ENCODE results near the gene CAMK4.
A peak's percentile ranks its signal among the peaks of the same experiment; 100 is the strongest.

The CAMK4 gene

DNA sequence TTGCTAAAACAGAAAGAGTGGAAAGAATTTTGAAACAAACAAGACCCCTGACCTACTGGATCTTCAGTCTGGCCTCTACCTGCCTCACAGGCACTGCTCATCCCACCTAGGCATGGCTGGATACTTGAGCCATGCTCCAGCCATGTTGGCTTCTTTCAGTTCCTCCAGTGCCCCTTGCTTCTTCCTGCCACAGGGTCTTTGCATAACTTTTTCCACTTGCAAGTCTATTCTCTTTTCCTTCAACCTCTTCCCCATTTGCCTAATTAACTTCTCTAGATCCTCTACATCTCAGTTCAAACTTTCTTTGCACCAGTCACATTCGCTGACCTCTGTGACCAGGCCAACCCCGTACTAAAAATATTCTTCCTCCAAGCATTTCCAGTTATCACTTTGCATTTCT is 237.8 kb downstream of the CAMK4 start:
- no peak for TF ChIP-seq GATA2 (IDR thresholded peaks at IDR 0.05; ENCODE audit: low read depth, low read length)
- TF ChIP-seq GATA3 (IDR thresholded peaks at IDR 0.05; ENCODE audit: low read depth, low read length) = no peak

DNA sequence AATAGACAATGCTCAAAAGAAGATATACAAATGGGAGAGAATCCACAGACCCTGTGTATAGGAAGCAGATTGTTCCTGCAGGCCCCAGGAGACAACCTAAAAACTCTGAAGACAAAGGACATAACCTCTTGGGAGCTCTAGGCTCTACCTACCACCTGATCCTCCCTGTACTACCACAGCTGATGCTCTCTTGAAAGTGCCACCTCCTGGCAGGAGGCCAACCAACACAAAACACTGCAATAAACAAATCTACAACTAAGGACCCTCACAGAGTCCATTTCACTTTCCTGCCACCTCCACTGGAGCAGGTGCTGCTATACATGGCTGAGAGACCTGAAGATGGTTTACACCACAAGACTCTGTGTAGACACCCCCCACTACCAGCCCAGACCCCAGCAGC is 239.1 kb downstream of the CAMK4 start:
- TF ChIP-seq GATA2 (IDR thresholded peaks at IDR 0.05; ENCODE audit: low read depth, low read length) = no peak
- no peak for TF ChIP-seq GATA3 (IDR thresholded peaks at IDR 0.05; ENCODE audit: low read depth, low read length)

DNA sequence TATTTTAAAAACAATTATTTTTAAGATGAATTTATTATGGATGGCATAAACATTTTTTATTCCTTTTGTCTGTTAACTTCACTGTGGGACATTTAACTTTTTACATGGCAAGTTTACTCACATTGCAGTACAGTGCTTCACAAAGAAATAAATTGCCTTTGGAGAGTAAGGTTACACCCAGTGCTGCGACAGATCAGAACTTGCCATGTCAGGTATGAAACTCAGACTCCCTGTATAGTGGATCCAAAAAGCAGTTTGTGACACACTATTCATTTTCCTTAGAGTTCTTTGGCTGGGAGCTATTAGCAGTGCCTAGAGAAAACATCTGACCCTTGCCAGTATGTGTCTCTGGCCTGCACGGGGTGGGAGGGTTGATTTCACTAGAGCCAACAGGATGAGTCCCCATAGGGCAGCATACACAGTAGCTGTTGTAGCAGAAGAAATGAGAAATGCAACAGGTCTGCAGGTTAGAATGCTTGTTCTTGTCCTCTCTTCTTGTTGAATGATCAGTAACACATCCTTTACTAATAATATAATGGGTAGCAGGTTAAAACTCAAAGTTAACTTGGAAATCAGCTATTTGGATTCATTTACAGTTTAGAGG is 245.2 kb downstream of the CAMK4 start:
- TF ChIP-seq GATA3 (IDR thresholded peaks at IDR 0.05; ENCODE audit: low read depth, low read length) (no peak), GATA2 (IDR thresholded peaks at IDR 0.05; ENCODE audit: low read depth, low read length) (no peak)

DNA sequence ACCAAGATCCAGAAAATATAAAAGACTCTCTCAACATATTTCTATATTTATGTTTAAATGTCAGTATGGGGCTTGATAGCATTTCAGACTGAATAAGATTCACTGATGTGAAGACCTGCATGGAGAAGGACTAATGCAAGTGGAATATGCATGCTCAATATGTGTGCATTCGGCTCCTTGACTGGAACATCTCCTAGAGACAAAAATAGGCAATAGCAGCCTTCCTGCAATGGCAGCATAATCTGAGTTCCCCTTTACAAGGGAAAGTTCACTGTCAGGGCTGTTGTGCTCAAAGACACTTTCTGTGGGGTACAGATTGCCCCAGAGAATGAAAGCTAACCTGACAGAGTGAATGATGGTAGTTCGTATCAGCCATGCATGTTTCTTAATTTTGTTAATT is 245.7 kb downstream of the CAMK4 start:
- no peak for TF ChIP-seq GATA2 (IDR thresholded peaks at IDR 0.05; ENCODE audit: low read depth, low read length)
- no peak for TF ChIP-seq GATA3 (IDR thresholded peaks at IDR 0.05; ENCODE audit: low read depth, low read length)

DNA sequence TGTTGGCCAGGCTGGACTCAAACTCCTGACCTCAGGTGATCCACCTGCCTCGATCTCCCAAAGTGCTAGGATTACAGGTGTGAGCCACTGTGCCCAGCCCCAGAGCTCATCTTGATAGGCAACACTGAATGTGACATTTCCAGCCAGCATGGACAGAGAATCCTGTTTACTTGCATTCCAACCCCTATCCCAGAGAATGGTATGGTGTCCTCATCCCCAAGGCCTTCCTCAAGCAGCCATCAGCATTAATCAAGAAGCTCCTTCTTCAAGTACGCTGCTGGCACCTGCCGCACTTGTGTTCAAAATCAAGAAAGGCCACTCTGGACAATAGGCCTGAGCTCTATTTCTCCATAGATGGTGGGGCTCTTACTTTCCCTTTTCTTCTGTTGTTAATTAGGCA is 247.9 kb downstream of the CAMK4 start:
- no peak for TF ChIP-seq GATA3 (IDR thresholded peaks at IDR 0.05; ENCODE audit: low read depth, low read length)
- no peak for TF ChIP-seq GATA2 (IDR thresholded peaks at IDR 0.05; ENCODE audit: low read depth, low read length)

DNA sequence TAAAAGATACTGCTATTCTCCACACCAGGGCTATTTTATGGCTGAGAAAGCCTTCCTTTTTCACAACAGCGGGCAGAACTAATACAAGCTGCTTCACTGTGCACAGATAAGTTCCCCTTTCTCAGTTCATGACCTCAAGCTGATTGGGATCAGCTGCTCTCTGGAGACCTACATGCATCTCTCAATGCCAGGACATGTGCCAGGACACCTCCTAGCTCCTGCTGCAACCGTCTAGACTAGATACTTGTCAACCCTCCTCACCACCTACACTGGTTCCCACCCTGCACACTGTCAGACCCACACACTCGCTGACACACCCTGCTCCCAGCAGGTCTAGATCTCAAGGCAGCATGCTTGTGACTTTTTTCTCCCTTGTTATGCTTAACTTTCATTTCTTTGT is 248.4 kb downstream of the CAMK4 start:
- TF ChIP-seq GATA3 (IDR thresholded peaks at IDR 0.05; ENCODE audit: low read depth, low read length) = no peak
- TF ChIP-seq GATA2 (IDR thresholded peaks at IDR 0.05; ENCODE audit: low read depth, low read length) = peak; percentile 80

DNA sequence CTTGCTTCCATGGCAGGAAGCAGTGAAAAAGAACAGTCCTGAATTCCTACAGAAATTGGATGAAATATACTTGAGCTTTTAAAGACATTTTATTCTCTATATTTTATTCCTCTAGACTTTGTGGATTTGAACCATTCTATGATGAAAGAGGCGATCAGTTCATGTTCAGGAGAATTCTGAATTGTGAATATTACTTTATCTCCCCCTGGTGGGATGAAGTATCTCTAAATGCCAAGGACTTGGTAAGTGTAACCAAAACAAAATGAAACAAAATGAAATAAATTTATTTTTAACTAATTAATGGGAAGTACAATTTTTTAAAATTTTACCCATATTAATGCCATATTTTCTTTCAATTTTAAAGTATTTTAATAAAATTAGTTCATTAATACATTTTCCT is 254.1 kb downstream of the CAMK4 start:
- TF ChIP-seq GATA2 (IDR thresholded peaks at IDR 0.05; ENCODE audit: low read depth, low read length) = no peak
- no peak for TF ChIP-seq GATA3 (IDR thresholded peaks at IDR 0.05; ENCODE audit: low read depth, low read length)

DNA sequence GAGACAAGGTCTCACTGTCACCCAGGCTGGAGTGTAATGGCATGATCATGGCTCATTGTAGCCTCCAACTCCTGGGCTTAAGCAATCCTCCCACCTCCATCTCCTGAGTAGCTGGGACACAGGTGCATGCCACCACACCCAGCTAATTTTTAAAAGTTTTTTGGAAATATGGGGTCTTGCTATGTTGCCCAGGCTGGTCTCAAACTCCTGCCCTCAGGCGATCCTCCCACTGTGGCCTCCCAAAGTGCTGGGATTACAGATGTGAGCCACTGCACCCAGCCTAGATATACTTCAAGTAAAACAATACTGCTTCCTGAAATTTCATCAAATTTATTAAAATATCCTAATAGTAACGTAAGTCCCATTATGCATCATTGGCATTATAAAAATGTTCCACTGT is 254.7 kb downstream of the CAMK4 start:
- TF ChIP-seq GATA2 (IDR thresholded peaks at IDR 0.05; ENCODE audit: low read depth, low read length) (no peak), GATA3 (IDR thresholded peaks at IDR 0.05; ENCODE audit: low read depth, low read length) (no peak)

DNA sequence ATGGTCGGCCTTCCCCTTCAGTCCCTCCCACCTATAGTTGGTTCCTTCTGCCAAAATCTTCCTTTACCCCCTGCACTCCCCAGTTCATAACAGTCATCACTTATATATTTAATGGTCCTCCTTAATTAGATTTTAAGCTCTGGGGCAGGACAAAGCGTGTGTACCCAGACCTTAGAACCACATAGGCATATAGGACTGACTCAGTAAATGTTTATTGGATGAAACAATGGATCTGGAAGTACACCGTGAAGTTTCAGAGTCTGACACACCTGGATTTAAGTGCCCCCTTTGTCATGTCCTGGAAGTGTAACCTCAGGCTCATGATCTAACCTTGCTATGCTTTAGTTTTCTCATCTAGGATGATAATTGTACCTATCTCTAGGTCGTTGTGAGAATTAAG is 256.2 kb downstream of the CAMK4 start:
- TF ChIP-seq GATA2 (IDR thresholded peaks at IDR 0.05; ENCODE audit: low read depth, low read length) = no peak

DNA sequence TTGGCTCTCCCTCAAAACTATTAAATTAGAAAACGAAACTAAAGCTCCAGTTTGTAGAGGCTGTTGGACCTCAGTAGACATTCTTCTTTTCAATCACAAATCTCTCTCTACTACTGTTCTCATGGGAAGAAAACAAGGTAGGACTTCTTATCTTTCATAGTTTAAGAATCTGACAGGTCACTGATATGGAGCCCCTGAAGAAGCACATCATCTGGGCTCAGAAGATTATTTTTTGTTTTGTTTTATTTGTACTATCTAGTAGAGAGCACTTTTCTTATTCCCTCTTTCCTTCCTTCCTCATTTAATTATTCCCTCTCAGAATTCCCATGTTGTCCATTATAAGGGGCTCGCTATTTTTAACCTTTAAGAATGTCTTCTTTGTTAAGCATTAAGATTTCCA is 261.9 kb downstream of the CAMK4 start:
- TF ChIP-seq GATA3 (IDR thresholded peaks at IDR 0.05; ENCODE audit: low read depth, low read length) (no peak), GATA2 (IDR thresholded peaks at IDR 0.05; ENCODE audit: low read depth, low read length) (no peak)

DNA sequence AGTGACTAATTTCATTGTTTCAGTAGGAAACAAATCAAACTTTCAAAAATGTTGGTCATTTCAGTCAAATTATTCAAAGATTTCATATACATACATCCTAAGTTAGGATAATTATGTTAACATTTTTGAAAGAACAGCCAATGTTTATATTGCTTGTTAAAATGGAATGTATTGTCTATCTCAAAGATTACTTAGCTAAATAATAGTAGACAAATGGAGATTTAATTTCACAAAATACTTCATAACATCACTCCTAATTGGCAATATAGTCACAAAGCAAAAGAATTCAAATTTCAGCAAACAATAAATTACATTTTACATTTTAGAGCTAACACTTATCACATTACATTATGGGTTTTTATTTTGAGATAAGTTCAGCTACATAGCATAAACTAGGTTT is 262.7 kb downstream of the CAMK4 start:
- TF ChIP-seq GATA2 (IDR thresholded peaks at IDR 0.05; ENCODE audit: low read depth, low read length) (no peak), GATA3 (IDR thresholded peaks at IDR 0.05; ENCODE audit: low read depth, low read length) (no peak)

DNA sequence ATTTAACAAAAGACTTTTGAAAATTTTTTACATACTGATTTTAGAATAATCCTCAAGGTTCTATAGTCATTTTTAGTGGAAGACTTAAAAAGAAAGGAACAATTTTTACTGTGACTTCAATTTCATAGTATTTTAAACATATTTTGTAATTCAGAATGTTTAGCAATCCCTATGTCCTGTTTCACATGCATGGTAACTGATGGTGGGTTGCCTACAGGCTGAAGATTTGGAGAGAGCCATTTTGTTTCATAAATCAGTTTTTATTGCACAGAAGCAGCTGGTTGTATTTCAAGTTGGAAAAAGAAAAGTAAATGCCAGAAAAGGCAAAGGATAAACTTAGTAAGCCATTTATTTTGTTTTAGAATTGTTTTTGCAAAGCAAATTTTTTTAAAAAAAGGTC is 264.2 kb downstream of the CAMK4 start:
- no peak for TF ChIP-seq GATA3 (IDR thresholded peaks at IDR 0.05; ENCODE audit: low read depth, low read length)
- no peak for TF ChIP-seq GATA2 (IDR thresholded peaks at IDR 0.05; ENCODE audit: low read depth, low read length)

DNA sequence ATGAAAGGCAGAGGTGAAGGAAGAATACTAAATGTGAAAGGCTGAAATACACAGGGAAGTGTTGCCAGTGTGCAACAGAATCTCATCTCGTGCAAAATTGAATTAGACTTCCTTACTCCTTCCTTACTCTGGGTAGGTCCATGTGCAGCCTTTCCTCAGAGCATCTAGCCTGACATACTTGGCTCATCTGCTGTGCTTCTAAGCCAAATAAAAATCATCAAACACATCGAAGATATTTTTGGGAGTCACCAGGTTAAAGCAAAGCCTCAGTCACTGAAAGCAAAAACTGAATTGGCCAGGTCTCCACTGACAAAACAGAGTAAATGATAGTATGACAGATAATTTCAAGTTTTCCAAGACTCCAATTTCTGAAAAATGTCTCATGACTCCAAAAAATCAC is 268.8 kb downstream of the CAMK4 start:
- TF ChIP-seq GATA3 (IDR thresholded peaks at IDR 0.05; ENCODE audit: low read depth, low read length) (no peak), GATA2 (IDR thresholded peaks at IDR 0.05; ENCODE audit: low read depth, low read length) (no peak)

DNA sequence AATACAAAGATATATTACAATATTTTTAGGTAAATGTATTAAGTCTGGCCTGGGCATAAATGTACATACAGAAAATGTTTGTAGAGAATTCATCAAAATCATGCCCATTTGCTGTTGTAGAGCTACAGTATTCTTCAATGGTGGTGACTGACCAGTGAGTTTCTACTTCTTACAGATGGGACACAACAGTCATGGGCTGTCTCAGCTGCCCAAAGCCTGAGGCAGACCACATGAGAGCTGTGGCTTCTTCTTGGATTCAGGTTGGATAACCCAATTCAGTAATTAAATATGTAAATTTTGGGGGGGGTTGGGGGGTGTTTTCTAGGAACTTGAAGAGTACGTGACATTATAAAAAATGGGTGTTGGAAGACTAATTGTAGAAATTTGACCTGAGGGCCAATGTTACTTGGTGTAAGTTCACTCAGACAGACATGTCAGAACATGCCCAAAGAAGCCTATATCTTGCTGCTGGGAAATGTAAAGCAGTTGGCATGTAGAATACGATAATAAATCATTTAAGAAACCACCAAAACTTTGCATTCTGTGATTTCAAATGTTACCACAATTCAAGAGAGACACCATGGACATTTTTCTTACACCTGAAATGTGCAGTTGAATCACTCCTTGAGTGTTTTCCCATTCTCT is 270.3 kb downstream of the CAMK4 start:
- no peak for TF ChIP-seq GATA3 (IDR thresholded peaks at IDR 0.05; ENCODE audit: low read depth, low read length)
- no peak for TF ChIP-seq GATA2 (IDR thresholded peaks at IDR 0.05; ENCODE audit: low read depth, low read length)

DNA sequence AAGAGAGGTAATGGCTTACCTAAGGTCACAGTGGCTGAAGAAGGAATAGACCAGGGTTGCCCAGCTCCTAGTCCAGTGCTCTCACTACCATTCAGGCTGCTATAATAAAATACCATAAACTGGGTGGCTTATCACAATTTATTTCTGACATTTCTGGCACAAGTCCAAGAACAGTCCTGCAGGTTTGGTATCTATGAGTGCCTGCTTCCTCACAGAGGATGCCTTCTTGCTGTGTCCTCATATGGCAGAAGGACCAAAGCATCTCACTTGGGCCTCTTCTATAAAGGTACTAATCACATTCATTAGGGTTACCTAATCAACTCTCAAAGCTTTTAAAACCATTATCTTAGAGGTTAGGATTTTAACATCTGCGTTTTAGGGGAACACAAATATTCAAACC is 271.0 kb downstream of the CAMK4 start:
- TF ChIP-seq GATA3 (IDR thresholded peaks at IDR 0.05; ENCODE audit: low read depth, low read length) (no peak), GATA2 (IDR thresholded peaks at IDR 0.05; ENCODE audit: low read depth, low read length) (no peak)

DNA sequence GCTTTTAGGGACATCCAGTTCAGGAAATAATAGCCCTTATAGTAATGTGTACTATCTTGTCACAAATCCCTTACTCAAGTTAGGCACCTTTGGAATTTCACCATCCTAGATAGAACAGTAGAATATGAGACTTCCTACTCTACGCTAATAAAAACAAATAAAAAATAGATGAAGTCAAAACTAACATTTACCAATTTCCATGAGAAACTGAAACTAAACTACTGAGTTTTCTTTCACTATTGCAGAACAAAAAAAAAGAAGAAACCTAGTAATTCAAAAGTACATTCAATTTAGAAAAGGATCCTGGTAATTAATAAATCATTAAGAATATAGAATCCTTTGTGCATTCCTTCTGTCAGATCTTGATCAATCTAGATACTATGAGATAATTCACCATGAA is 274.2 kb downstream of the CAMK4 start:
- TF ChIP-seq GATA2 (IDR thresholded peaks at IDR 0.05; ENCODE audit: low read depth, low read length) = no peak
- TF ChIP-seq GATA3 (IDR thresholded peaks at IDR 0.05; ENCODE audit: low read depth, low read length) = no peak
